ENCODE data around the gene CDYL2.
"Not testable (repeated sequence)": the region's sequence is repeated elsewhere in the genome, so short reads cannot be mapped to it uniquely, and the experiment has no call there.

Gene CDYL2

GRCh38 chr16:80803339-80804055, 901 bp downstream of the CDYL2 start:
- peak overlapping the region; percentile 70 to 90 (median 84) for H3K27ac ChIP-seq
- no peaks in the 10 kb centered on the region for H3K27me3 ChIP-seq
- peaks cover 40 to 72% (median 46%) of the 10 kb centered on the region in 10 experiments for H3K4me1 ChIP-seq
- peak overlapping the region; percentile 53 to 94 (median 74) for H3K4me2 ChIP-seq
- H3K36me3 ChIP-seq, result peaks cover 0 to 11% (median 0%) of the 10 kb centered on the region in 11 experiments; a peak in 3 of 22 replicates
- H3K4me3 ChIP-seq, result peak overlapping the region; percentile 74 to 87 (median 82)
- H3K9ac ChIP-seq, result peak overlapping the region; percentile 80 to 89 (median 88)
- H3K9me3 ChIP-seq (replicated peaks in 1 of 11), result peaks cover 0 to 24% (median 10%) of the 10 kb centered on the region in 11 experiments; a peak in 16 of 22 replicates
- peaks cover 0 to 38% (median 13%) of the 10 kb centered on the region in 11 experiments; a peak in 11 of 22 replicates for H4K20me1 ChIP-seq
- TF ChIP-seq Cebpa-rat (IDR thresholded peaks at IDR 0.05), result no peak

- peak overlapping the region in 10 of 11 experiments; percentile 32 to 89 (median 66); a peak in 17 of 22 replicates for H3K9ac ChIP-seq
- peaks cover 0 to 11% (median 0%) of the 10 kb centered on the region in 11 experiments; a peak in 3 of 22 replicates for H3K36me3 ChIP-seq
- peaks cover 0 to 44% (median 15%) of the 10 kb centered on the region in 11 experiments; a peak in 11 of 22 replicates for H4K20me1 ChIP-seq
- H3K9me3 ChIP-seq (replicated peaks in 1 of 11), result peaks cover 0 to 21% (median 10%) of the 10 kb centered on the region in 11 experiments; a peak in 16 of 22 replicates
- H3K4me1 ChIP-seq, result peaks cover 38 to 70% (median 41%) of the 10 kb centered on the region in 10 experiments
- no peaks in the 10 kb centered on the region for H3K27me3 ChIP-seq
- H3K27ac ChIP-seq, result peak overlapping the region in 6 of 11 experiments; percentile 49 to 88 (median 56); a peak in 7 of 22 replicates
- no peak for TF ChIP-seq Cebpa-rat (IDR thresholded peaks at IDR 0.05)
- H3K4me3 ChIP-seq, result peak overlapping the region; percentile 74 to 87 (median 82)
- peak overlapping the region; percentile 53 to 94 (median 72) for H3K4me2 ChIP-seq
Observed at GRCh38 chr16:80802902-80803301, 1.5 kb downstream of the CDYL2 start.

- H3K9me3 ChIP-seq (replicated peaks in 1 of 11), result peaks cover 0 to 22% (median 9%) of the 10 kb centered on the region in 11 experiments; a peak in 13 of 22 replicates
- no peak overlapping the region for H3K27ac ChIP-seq
- H3K4me2 ChIP-seq, result peak overlapping the region in 10 of 11 experiments; percentile 53 to 94 (median 71); a peak in 15 of 22 replicates
- peaks cover 0 to 15% (median 0%) of the 10 kb centered on the region in 11 experiments; a peak in 3 of 22 replicates for H3K36me3 ChIP-seq
- peak overlapping the region in 3 of 10 experiments; percentile 83 to 87 (median 84); a peak in 5 of 20 replicates for H3K4me3 ChIP-seq
- H3K27me3 ChIP-seq, result no peaks in the 10 kb centered on the region
- H4K20me1 ChIP-seq, result peaks cover 0 to 52% (median 17%) of the 10 kb centered on the region in 11 experiments; a peak in 12 of 22 replicates
- H3K4me1 ChIP-seq, result peaks cover 30 to 63% (median 33%) of the 10 kb centered on the region in 10 experiments
- TF ChIP-seq Cebpa-rat (IDR thresholded peaks at IDR 0.05), result no peak
- H3K9ac ChIP-seq, result no peak overlapping the region
Observed at GRCh38 chr16:80802138-80802537, 2.3 kb downstream of the CDYL2 start.

- Histone ChIP-seq H3K27me3 (no peaks in the 10 kb centered on the region), H3K36me3 (peaks cover 0 to 45% (median 6%) of the 10 kb centered on the region in 11 experiments; a peak in 6 of 22 replicates)
- no peak for TF ChIP-seq Cebpa-rat (IDR thresholded peaks at IDR 0.05)
Observed at GRCh38 chr16:80794071-80794470, 10.3 kb downstream of the CDYL2 start.

GRCh38 chr16:80792031-80792430, 12.4 kb downstream of the CDYL2 start:
- Histone ChIP-seq H4K20me1 (peaks cover 0 to 100% (median 68%) of the 10 kb centered on the region in 11 experiments; a peak in 17 of 22 replicates), H3K9ac (no peak overlapping the region), H3K4me1 (peaks cover 0 to 4% (median 0%) of the 10 kb centered on the region in 10 experiments; a peak in 1 of 20 replicates), H3K36me3 (peaks cover 0 to 49% (median 6%) of the 10 kb centered on the region in 11 experiments; a peak in 7 of 22 replicates), H3K27me3 (no peaks in the 10 kb centered on the region), H3K4me2 (no peak overlapping the region; a peak in 1 of 22 replicates), H3K27ac (no peak overlapping the region), H3K4me3 (no peak overlapping the region), H3K9me3 (replicated peaks in 1 of 11) (peaks cover 0 to 23% (median 12%) of the 10 kb centered on the region in 11 experiments; a peak in 12 of 22 replicates)
- TF ChIP-seq Cebpa-rat (IDR thresholded peaks at IDR 0.05), result no peak

More at GRCh38 chr16:80794071-80794470, 10.3 kb downstream of the CDYL2 start:
- Histone ChIP-seq H3K4me1 (peaks cover 0 to 4% (median 0%) of the 10 kb centered on the region in 10 experiments; a peak in 2 of 20 replicates), H3K4me3 (no peak overlapping the region), H3K4me2 (no peak overlapping the region), H3K27ac (no peak overlapping the region), H3K9ac (no peak overlapping the region), H3K9me3 (replicated peaks in 1 of 11) (peaks cover 0 to 22% (median 8%) of the 10 kb centered on the region in 11 experiments; a peak in 8 of 22 replicates), H4K20me1 (peaks cover 0 to 96% (median 59%) of the 10 kb centered on the region in 11 experiments; a peak in 17 of 22 replicates)

- H3K27ac ChIP-seq, result no peak overlapping the region
- peaks cover 0 to 4% (median 0%) of the 10 kb centered on the region in 10 experiments; a peak in 1 of 20 replicates for H3K4me1 ChIP-seq
Observed at GRCh38 chr16:80791411-80791810, 13.0 kb downstream of the CDYL2 start.

GRCh38 chr16:80790751-80791150, 13.6 kb downstream of the CDYL2 start:
- H3K9ac ChIP-seq, result no peak overlapping the region

More at GRCh38 chr16:80791411-80791810, 13.0 kb downstream of the CDYL2 start:
- peaks cover 0 to 50% (median 6%) of the 10 kb centered on the region in 11 experiments; a peak in 7 of 22 replicates for H3K36me3 ChIP-seq
- H3K4me2 ChIP-seq, result no peak overlapping the region
- H3K9ac ChIP-seq, result no peak overlapping the region
- peaks cover 2 to 27% (median 16%) of the 10 kb centered on the region in 11 experiments; a peak in 20 of 22 replicates for H3K9me3 ChIP-seq (replicated peaks in 1 of 11)
- H3K4me3 ChIP-seq, result no peak overlapping the region
- TF ChIP-seq Cebpa-rat (IDR thresholded peaks at IDR 0.05), result no peak
- H3K27me3 ChIP-seq, result no peaks in the 10 kb centered on the region
- H4K20me1 ChIP-seq, result peaks cover 0 to 96% (median 68%) of the 10 kb centered on the region in 11 experiments; a peak in 17 of 22 replicates

GRCh38 chr16:80788027-80788426, 16.4 kb downstream of the CDYL2 start:
- Histone ChIP-seq H3K4me2 (no peak overlapping the region), H4K20me1 (peaks cover 0 to 82% (median 52%) of the 10 kb centered on the region in 11 experiments; a peak in 16 of 22 replicates), H3K9ac (no peak overlapping the region), H3K9me3 (replicated peaks in 1 of 11) (peaks cover 16 to 49% (median 38%) of the 10 kb centered on the region in 11 experiments), H3K27ac (no peak overlapping the region), H3K4me3 (no peak overlapping the region), H3K4me1 (peaks cover 0 to 29% (median 0%) of the 10 kb centered on the region in 10 experiments; a peak in 6 of 20 replicates), H3K36me3 (peaks cover 0 to 28% (median 6%) of the 10 kb centered on the region in 11 experiments; a peak in 10 of 22 replicates), H3K27me3 (no peaks in the 10 kb centered on the region)
- TF ChIP-seq Cebpa-rat (IDR thresholded peaks at IDR 0.05), result no peak

More at GRCh38 chr16:80790751-80791150, 13.6 kb downstream of the CDYL2 start:
- Histone ChIP-seq H3K4me1 (peaks cover 0 to 6% (median 0%) of the 10 kb centered on the region in 10 experiments; a peak in 3 of 20 replicates), H3K4me2 (no peak overlapping the region), H3K27me3 (no peaks in the 10 kb centered on the region), H3K27ac (no peak overlapping the region), H3K9me3 (replicated peaks in 1 of 11) (peaks cover 7 to 32% (median 20%) of the 10 kb centered on the region in 11 experiments; a peak in 21 of 22 replicates), H4K20me1 (peaks cover 0 to 90% (median 68%) of the 10 kb centered on the region in 11 experiments; a peak in 17 of 22 replicates), H3K4me3 (no peak overlapping the region), H3K36me3 (peaks cover 0 to 44% (median 6%) of the 10 kb centered on the region in 11 experiments; a peak in 7 of 22 replicates)
- TF ChIP-seq Cebpa-rat (IDR thresholded peaks at IDR 0.05), result no peak

- H3K9ac ChIP-seq, H3K4me3 ChIP-seq, H3K27me3 ChIP-seq, H3K4me2 ChIP-seq, H3K27ac ChIP-seq: not testable (repeated sequence)
- peaks cover 0 to 25% (median 0%) of the 10 kb centered on the region in 10 experiments; a peak in 6 of 20 replicates for H3K4me1 ChIP-seq
- peaks cover 0 to 26% (median 6%) of the 10 kb centered on the region in 11 experiments; a peak in 10 of 22 replicates for H3K36me3 ChIP-seq
- H4K20me1 ChIP-seq, result peaks cover 0 to 68% (median 37%) of the 10 kb centered on the region in 11 experiments; a peak in 11 of 22 replicates
- H3K9me3 ChIP-seq (replicated peaks in 1 of 11), result peaks cover 31 to 59% (median 48%) of the 10 kb centered on the region in 11 experiments
Observed at GRCh38 chr16:80786561-80786960, 17.8 kb downstream of the CDYL2 start.
